Left lung (tissue), 10 donors: ENCODE measurements around the gene USP16. TPM values are rescaled to one million over a fixed set of nuclear protein-coding genes. Genes with fewer than 3 reads are reported as not detected.

Experiments used
- ATAC-seq: fragments of 200-7000 bp; cut with Tn5 transposase; one replicate; pipeline ENCODE4 v1.9.1; 2020; ENCODE audit warnings: moderate library complexity
- DNase-seq, 4 donors: peaks; one replicate each; pipeline ENCODE4 v3.0.0-alpha.2; 2013 to 2020
- H3K27ac ChIP-seq, 2 donors: fragments of 200-600 bp; sonication (generic) in 1 of 2; one replicate each; pipeline versions ENCODE4 v1.5.0 to v1.8.0; 2020 to 2021
- H3K27me3 ChIP-seq, 2 donors: fragments of 200-600 bp; sonication (generic) in 1 of 2; one replicate each; pipeline versions ENCODE4 v1.5.0 to v1.8.0; 2020 to 2021
- H3K36me3 ChIP-seq, 2 donors: fragments of 200-600 bp; sonication (generic) in 1 of 2; one replicate each; pipeline versions ENCODE4 v1.5.0 to v1.8.0; 2020 to 2021
- H3K4me1 ChIP-seq, 2 donors: fragments of 200-600 bp; one replicate each; pipeline ENCODE4 v1.8.0; 2021
- H3K4me3 ChIP-seq, 2 donors: fragments of 200-600 bp; sonication (generic) in 1 of 2; one replicate each; pipeline versions ENCODE4 v1.5.0 to v1.8.0; 2020 to 2021; ENCODE audit warnings: mild to moderate bottlenecking in 1 of 2
- H3K9me3 ChIP-seq, 2 donors: fragments of 200-600 bp; sonication (generic) in 1 of 2; one replicate each; pipeline versions ENCODE4 v1.5.0 to v1.8.0; 2020 to 2021
- CTCF ChIP-seq, 2 donors: fragments of 200-600 bp; sonication (generic) in 1 of 2; IDR thresholded peaks; one replicate each; pipeline versions ENCODE4 v1.5.0 to v1.8.0; 2021; ENCODE audit warnings: antibody characterized with exemption in 2 of 2
- intact Hi-C, 2 donors: fragments of 100-400 bp; cut with DNase I; formaldehyde crosslinking; loops; one replicate each; pipeline versions ENCODE4 v1.11.2 to v1.14.2; 2022
- polyA plus RNA-seq, 6 donors: library from polyadenylated mRNA; unstranded; fragments of 120-200 nt; gene quantifications; one replicate each; pipeline ENCODE4 v1.2.1, GENCODE V29; 2013; ENCODE audit not compliant: insufficient read length in 6 of 6
- total RNA-seq, 2 donors: library from RNA; stranded (reverse); fragmentation: NEBNext Ultra II Directional; extraction: Animal tissue kit (Norgen Biotek cat#: 25700); gene quantifications; one replicate each; pipeline ENCODE4 v1.2.1, GENCODE V29; 2021
- donor health status: DM: no; HTN: yes; CAD: no.
- donor health status: DM: no; HTN: no; CAD: no.

The USP16 gene
- total and polyA plus RNA-seq, 8 donors, result 28.0 to 60.6 (median 57.4) TPM

- Histone ChIP-seq H3K27me3 (no peaks in the 10 kb centered on the region), H3K9me3 (no peaks in the 10 kb centered on the region), H3K27ac (no peak overlapping the region), H3K4me1 (peaks cover 20 to 42% of the 10 kb centered on the region in 2 donors), H3K36me3 (no peaks in the 10 kb centered on the region), H3K4me3 (no peak overlapping the region)
- ATAC-seq (no peak), DNase-seq (no peak)
- TF ChIP-seq CTCF (IDR thresholded peaks at IDR 0.05), result no peak
- intact Hi-C loops, result loop anchor here in 1 of 2 donors (10.0 kb wide), 1 partner anchor 293 kb away; no protein-coding TSS in a partner anchor
Measured at GRCh38 chr21:29082046-29082815, 57.8 kb downstream of the USP16 start.

DNA sequence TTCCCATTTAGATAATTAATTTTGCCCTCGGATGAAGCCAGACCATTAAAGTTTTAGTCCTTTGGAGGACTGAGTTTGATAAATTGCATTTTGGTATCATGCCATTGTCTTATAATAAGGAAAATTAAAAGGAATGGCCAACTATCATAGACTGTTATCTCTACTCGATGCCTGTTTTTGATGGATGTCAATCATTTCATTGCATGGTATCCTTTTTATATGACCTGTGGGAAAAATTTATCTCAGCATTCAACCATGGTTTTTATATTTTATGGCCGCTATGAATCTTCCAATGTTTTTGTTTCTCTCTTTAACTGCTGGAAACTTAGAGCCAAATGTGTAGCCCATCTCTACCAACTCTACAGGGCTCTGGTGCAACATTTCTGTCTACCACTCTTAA is 58.8 kb downstream of the USP16 start:
- H3K36me3 ChIP-seq, result no peaks in the 10 kb centered on the region
- intact Hi-C loops, result loop anchor here in 1 of 2 donors (10.0 kb wide), 1 partner anchor 291 kb away; no protein-coding TSS in a partner anchor
- TF ChIP-seq CTCF (IDR thresholded peaks at IDR 0.05), result no peak

GRCh38 chr21:29084372-29084771 is 59.9 kb downstream of the USP16 start:
- TF ChIP-seq CTCF (IDR thresholded peaks at IDR 0.05), result no peak
- DNase-seq (no peak), ATAC-seq (no peak)
- intact Hi-C loops, result loop anchor here in 1 of 2 donors (10.0 kb wide), 1 partner anchor 290 kb away; no protein-coding TSS in a partner anchor
- no peaks in the 10 kb centered on the region for H3K36me3 ChIP-seq
- H3K27ac ChIP-seq, result no peak overlapping the region
- no peak overlapping the region for H3K4me3 ChIP-seq
- H3K9me3 ChIP-seq, result no peaks in the 10 kb centered on the region
- peaks cover 8 to 26% of the 10 kb centered on the region in 2 donors for H3K4me1 ChIP-seq
- H3K27me3 ChIP-seq, result no peaks in the 10 kb centered on the region

More for the DNA sequence above, 58.8 kb downstream of the USP16 start:
- H3K4me1 ChIP-seq, result peaks cover 14 to 35% of the 10 kb centered on the region in 2 donors
- H3K27ac ChIP-seq, result no peak overlapping the region
- ATAC-seq (no peak), DNase-seq (no peak)
- H3K9me3 ChIP-seq, result no peaks in the 10 kb centered on the region
- H3K4me3 ChIP-seq, result no peak overlapping the region
- H3K27me3 ChIP-seq, result no peaks in the 10 kb centered on the region

GRCh38 chr21:29085106-29085752 is 60.8 kb downstream of the USP16 start:
- no peaks in the 10 kb centered on the region for H3K36me3 ChIP-seq
- intact Hi-C loops, result loop anchor here in 1 of 2 donors (10.0 kb wide), 1 partner anchor 290 kb away; no protein-coding TSS in a partner anchor
- H3K27ac ChIP-seq, result no peak overlapping the region
- no peak overlapping the region for H3K4me3 ChIP-seq
- DNase-seq, result no peak
- H3K27me3 ChIP-seq, result no peaks in the 10 kb centered on the region
- H3K4me1 ChIP-seq, result peaks cover 5 to 26% of the 10 kb centered on the region in 2 donors
- no peak for ATAC-seq
- H3K9me3 ChIP-seq, result no peaks in the 10 kb centered on the region
- TF ChIP-seq CTCF (IDR thresholded peaks at IDR 0.05), result no peak

DNA sequence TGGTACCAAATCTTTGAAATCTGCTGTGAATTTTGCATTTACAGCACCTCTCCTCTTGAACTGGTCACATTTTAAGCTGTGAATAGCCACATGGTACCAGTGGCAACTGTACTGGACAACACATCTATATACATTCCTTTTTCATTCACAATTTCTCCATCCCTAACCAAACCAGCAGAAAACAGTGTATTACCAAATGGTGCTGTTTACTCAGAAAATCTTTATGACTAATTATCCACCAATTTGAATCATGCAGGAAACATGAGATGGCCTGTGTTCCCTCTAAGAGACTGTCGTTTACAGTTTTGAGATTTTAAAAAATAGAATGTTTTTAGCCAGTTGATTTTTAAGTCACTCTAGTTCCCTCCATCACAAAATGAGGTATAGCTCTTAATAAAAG is 66.6 kb downstream of the USP16 start:
- H3K27me3 ChIP-seq, result no peaks in the 10 kb centered on the region
- no peak for TF ChIP-seq CTCF (IDR thresholded peaks at IDR 0.05)
- no peak overlapping the region for H3K4me3 ChIP-seq
- DNase-seq (no peak), ATAC-seq (no peak)
- H3K36me3 ChIP-seq, result no peaks in the 10 kb centered on the region
- no peaks in the 10 kb centered on the region for H3K9me3 ChIP-seq
- peaks cover 0 to 23% of the 10 kb centered on the region in 2 donors for H3K4me1 ChIP-seq
- intact Hi-C loops, result loop anchor here in 1 of 2 donors (5.0 kb wide), 1 partner anchor 281 kb away; no protein-coding TSS in a partner anchor
- H3K27ac ChIP-seq, result no peak overlapping the region
